NCI-H446 treated with DMSO at 0.1 percent for 48 hours (cell line): ENCODE data around the gene SUN3.

Source experiments
- DNase-seq: peaks from one replicate; lab custom pipeline; 2025; lab: John Stamatoyannopoulos, UW

SUN3 gene

GRCh38 chr7:48028938-48029337, at the start of gene SUN3:
Gene SUN3 (minus strand): TSS chr7:48029107. CDS start chr7:48028938, 169 bp downstream.
- no peak for DNase-seq

- peak; percentile 16 for DNase-seq
Measured at GRCh38 chr7:48078470-48078869, 49.6 kb upstream of the SUN3 start.

DNA sequence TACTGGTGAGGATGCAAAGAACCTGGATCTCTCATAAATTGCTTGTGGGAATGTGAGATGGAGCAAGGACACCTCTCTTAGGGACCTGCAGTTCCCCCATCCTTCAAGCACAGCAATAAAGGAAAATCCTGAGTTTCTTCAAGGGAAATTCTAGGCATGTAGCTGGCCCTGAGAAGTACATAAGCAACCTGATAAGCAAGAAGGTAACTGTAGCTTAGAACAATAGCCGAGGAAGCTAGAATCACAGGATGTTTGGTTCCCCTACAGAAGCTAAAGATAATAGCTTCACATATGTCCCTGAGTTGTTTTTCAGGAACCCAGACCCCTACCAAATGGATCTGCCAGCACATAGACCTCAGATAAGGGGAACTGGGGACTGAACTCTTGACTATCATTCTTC, 48.5 kb upstream of the SUN3 start:
- no peak for DNase-seq

- no peak for DNase-seq
Measured at GRCh38 chr7:48074204-48074654, 45.3 kb upstream of the SUN3 start.

DNA sequence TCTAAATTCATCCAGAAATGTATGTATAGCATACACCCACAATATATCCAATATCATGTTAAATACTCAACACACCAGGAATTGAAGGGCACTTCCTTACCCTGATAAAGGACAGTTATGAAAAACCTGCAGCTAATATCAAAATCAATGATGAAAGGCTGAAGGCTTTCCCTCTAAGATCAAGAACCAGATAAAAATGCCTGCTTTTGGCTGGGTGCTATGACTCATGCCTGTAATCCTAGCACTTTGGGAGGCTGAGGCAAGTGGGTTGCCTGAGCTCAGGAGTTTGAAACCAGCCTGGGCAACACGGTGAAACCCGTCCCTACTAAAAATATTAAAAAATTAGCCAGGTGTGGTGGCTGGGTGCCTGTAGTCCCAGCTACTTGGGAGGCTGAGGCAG, 38.6 kb upstream of the SUN3 start:
- no peak for DNase-seq

DNA sequence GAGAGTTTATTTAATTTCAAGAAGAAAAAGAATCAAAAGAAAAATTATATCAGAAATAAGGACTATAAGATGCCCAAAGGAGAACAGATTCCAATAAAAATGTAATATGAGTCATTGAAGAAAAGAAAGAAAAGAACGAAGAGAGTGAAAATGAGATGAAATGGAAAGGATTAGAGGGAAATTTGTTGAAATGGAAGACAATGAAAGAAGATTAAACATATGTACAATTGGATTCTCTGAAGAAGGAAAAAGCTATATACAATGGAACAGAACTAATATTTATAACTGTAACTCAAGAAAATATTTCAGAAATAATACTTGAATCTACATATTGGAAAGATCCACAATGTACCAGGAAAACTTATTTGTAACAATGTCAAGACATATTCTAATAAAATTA, 35.1 kb upstream of the SUN3 start:
- no peak for DNase-seq

GRCh38 chr7:48059706-48060105, 30.8 kb upstream of the SUN3 start:
- DNase-seq, result no peak

DNA sequence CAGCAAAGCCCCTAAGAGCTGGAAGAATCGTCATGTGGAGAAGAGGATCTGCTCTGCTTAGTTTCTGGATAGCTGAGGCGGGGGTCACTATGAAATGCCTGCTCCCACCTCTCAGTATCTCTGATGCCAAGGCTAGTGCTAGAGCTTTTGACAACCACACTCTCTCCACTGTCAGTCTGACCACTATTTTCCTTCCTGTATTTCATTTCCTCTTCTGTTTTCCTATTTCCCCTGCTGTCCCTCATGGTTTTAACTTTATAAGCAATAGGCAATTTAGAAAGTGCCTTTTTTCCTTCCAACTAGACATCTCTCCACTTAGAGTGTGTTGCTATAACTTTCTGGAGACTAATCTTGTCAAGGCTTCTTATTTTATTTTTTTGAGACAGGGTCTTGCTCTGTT, 30.1 kb upstream of the SUN3 start:
- no peak for DNase-seq

DNA sequence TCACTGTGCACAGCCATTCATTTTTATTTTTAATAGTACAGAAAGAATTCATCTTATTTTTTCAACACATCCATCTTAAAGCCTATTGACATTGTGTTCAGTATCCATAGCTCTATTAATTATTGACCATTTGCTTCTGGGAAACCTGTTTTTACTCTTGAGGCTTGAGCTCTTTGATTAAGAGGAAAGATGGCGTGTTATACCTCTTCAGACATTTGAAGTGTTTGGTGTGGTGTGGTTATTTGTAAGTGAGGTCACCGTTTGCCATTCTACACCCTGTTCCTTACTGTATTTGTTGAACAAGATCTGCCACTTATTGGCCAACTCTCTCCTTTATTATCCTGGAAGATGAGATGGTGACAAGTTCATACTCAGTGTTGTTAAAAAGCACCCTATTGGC, 24.8 kb upstream of the SUN3 start:
- DNase-seq, result no peak

DNA sequence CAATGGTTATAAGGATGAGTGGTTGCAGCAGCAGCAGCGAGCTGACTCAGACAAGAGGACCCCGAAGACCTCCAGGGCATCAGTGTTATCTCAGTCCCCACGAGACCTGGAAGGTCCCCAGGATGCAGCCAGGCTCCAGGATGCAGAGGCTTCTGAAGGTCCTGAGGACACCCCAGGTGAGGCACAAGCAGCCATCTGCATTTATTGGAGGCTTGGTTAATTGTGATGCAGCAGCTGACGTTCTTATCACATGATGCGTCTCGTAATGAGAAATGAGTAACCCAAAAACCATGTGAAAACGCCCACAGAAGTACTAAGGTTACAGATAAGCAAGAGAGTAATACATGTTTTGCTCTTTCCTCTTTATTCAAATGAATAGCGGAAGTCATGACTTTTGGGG, 23.8 kb upstream of the SUN3 start:
- DNase-seq, result no peak

DNA sequence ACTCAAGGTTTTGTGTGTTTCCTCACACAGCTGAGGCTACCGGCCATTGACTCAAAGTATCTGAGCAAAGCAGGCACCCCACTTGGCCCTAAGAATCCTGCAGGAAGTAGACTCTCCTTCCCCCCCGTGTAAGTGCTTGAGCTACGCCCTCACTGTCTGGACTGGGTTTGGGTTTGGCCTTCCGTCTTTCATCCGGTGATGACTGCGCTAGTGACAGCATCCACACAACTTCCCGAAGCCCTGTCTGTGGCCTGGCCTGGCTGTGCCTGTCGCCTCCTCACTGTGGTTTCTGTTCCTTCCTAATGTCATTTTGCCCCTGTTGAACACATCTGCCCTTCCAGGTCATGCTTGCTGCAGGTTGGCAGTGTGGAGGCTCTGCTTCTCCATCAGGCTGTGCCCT, 20.9 kb upstream of the SUN3 start:
- no peak for DNase-seq

DNA sequence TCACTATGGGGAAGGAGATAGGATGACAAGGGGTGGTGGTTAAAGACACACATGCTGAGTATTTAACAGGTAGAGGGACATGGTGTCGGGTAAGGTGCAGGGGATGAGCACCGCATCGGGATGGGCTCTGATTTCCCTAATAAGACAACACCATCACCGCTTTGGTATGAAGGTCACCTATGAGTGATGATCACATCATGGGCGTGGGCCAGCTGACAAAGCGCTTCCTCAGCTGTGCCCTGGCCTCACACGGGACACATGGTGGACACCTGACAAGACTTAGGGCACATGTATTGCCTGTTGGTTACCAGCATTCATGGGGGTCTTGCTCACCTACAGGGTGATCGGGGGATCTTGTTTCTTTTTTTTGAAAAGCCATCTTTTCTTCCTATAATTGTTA, 19.2 kb upstream of the SUN3 start:
- DNase-seq, result no peak

DNA sequence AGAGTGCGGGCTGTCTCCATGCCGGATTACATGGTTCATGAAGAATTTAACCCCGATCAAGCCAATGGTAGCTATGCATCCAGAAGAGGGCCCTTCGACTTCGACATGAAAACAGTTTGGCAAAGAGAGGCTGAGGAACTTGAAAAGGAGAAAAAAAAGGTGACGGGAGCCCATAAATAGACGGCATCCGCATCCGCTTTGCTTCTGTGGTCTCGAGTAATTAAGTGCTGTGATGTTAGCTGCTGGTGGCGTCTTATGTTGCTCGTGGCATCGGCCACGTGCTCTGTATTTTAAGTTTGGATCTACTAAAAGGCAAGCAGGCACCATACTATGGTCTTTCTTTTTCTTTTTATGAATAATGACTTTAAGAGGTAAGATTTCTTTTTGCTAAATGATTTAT, 17.6 kb upstream of the SUN3 start:
- no peak for DNase-seq

- DNase-seq, result no peak
Measured at GRCh38 chr7:48045195-48045765, 16.4 kb upstream of the SUN3 start.

DNA sequence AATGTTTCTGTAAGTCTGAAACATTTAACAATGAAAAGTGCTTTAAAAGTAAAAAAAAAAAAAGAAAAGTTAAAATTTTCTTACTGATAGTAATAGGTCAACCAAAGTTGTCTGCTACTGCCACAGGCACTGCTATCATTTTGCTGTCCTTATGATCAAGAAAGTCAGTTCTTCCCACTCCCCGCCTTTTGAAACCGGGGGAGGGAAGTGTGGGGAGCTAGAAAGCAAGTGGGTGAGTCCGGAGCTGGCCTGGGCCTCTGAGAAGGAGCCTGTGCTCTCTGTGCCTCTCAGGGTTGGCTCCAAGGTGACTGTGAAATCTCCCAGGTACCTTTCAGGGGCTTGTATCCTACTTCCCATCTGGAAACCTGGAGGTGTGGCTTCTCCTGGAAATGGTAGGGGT, 13.7 kb upstream of the SUN3 start:
- no peak for DNase-seq

GRCh38 chr7:48042216-48042615, 13.3 kb upstream of the SUN3 start:
- no peak for DNase-seq

GRCh38 chr7:48041653-48041970, 12.7 kb upstream of the SUN3 start:
- DNase-seq, result no peak

DNA sequence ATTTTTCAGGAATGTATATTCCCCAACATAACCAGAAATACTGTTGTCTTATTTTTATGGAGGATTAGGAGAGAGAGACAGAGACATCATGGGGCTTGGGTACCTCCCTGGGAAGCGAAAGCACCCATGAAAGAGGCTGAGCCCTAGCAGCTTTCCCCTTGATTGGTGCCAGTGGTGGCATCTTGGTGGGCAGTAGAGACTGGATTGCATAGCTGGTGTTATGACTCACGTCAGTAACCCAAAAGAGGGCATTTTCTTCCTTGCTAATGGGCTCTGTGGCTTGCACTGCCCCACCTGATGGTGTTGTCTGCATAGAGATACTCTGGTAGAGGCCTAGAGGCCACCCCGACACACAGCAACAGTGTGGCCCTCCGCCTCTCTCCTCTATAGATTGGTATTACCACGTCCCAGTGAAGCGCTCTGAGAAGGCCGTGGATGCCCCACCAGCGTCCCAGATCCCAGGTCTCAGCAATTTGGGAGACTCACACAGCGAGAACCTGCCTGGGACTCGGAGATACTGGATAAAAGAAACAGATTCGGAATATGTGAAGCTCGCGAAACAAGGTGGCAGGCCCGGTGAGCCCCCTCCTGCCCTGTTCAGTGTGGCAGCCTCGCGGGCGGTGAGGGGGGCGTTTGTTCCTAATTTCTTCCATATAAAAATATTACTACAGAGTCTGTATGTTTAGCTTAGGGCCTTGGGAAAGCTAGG, 12.2 kb upstream of the SUN3 start:
- no peak for DNase-seq

DNA sequence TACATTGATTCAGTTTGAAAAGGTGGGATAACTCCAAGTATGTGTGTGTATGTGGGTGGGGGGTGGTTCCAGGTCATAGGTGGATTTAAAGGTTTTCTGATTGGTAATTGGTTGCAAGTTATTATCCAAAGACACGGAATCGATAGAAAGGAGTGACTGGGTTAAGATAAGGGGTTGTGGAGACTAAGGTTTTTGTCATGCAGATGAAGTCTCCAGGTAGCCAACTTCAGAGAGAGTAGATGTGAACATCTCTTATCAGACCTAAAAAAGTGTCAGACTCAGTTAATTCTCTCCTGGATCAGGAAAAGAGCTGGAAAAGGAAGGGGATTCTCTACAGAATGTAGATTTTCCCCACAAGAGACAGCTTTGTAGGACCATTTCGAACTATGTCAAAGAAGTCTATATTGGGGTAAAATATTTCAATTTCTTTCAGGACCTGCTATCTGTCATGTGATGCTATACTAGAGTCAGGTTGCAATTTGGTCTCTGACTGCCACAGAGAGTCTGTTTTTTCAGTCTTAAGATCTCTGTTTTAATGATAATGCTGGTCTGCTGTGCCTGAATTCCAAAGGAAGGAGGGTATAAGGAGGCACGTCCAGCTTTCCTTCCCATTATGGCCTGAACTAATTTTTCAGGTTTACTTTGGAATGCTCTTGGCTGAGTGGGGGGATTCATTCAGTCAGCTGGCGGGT, 10.1 kb upstream of the SUN3 start:
- DNase-seq, result no peak

DNA sequence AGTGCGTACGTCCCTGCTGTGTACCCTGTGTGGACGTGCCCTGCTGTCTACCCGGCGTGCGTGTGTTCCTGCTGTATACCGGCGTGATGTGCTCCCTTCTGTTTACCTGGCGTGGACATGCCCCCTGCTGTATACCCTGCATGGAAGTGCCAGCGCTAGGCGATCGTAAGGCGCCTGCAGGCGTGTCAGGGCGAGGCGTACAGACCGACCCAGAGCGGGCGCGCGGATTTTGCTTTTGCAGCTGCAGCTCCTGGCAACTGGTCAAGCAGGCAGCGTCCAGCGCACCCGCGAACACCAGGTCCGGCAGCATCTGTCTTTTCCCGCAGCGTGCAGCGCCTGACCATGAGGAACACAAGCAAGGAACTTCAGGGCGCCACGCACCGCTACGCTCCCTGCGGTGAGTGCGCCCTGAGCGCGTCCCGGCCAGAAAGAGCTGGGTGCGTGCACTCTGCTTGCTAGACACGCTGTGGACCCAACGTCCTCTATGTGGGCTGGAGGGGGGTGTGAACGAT, 7.1 kb upstream of the SUN3 start:
- no peak for DNase-seq

DNA sequence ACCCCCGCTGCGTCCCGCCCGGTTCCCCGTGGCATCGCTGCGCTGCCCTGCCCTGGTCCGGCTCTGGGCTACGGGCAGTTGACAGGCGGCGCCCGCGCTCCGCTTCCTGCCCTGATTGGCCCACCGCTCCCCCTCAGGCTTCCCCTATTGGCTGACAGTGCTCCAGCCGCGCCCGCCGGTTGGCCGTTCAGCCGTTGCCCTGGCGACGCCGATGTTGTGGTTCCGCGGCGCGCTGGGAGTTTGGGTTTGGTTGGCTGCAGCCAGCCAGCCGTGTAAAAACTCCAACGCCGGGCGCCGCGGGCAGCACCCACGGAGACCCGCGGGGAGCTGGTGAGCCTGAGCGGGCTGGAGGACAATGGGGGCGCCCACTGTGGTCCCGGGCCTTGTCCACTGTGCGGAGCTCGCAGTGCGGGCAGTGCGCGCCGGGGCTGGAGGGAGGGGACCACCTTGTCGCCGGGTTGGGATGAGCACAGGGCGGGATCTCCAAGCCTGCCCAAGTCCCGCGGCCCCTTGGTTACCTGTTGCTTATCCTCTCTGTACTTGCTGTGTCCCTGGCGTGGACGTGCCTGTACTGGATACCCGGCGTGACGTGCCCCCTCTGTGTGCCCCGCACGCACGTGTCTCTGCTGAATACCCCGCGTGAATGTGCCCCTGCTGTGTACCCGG, 6.5 kb upstream of the SUN3 start, which contains the start of gene C7orf57:
C7orf57 (plus strand) TSS at position 243 of the 666 bp plus-strand sequence. CDS start 766 bp downstream, outside the sequence.
- DNase-seq, result peak; percentile 52

DNA sequence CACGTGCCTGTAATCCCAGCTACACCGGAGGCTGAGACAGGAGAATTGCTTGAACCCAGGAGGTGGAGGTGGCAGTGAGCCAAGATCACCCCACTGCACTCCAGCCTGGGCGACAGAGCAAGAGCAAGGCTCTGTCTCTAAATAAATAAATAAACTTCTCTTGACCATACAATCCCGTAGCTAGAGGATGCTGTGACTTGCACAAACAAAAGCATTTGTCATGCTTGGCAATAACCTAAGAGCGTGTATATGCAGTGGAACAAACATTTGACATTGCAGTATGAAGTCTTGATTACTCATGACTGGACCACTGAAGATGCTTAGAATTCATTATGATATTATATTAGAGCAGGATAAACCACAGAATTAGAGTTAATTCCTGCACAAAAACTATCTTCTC, 5.0 kb upstream of the SUN3 start:
- no peak for DNase-seq

- no peak for DNase-seq
Measured at GRCh38 chr7:48031111-48031510, 2.2 kb upstream of the SUN3 start.
